H9 (cell line): ENCODE data around the gene UTP11. TPM values are rescaled to one million over a fixed set of nuclear protein-coding genes. Genes with fewer than 3 reads are reported as not detected.

ENCODE experiments used
- DNase-seq: peaks from one replicate; pipeline ENCODE4 v3.0.0-alpha.2; 2017
- H2AFZ ChIP-seq: one replicate; pipeline ENCODE4 v1.6.1; 2013; ENCODE audit warnings: mild to moderate bottlenecking, low read length, control low read depth, moderate library complexity
- H2AK5ac ChIP-seq: 2 replicates; pipeline ENCODE4 v1.6.1; 2013; ENCODE audit warnings: low read length, control low read depth, mixed read lengths; ENCODE audit not compliant: insufficient read length
- H2BK120ac ChIP-seq: one replicate; pipeline ENCODE4 v1.6.1; 2013; ENCODE audit warnings: low read depth, mild to moderate bottlenecking, low read length, control low read depth, inconsistent platforms; ENCODE audit not compliant: poor library complexity, severe bottlenecking
- H2BK12ac ChIP-seq: 2 replicates; pipeline ENCODE4 v1.6.1; 2013; ENCODE audit warnings: low read length, control low read depth, mixed read lengths, low read depth; ENCODE audit not compliant: insufficient read length
- H2BK15ac ChIP-seq: 2 replicates; pipeline ENCODE4 v1.6.1; 2013; ENCODE audit warnings: low read depth, low read length, control low read depth
- H2BK20ac ChIP-seq: one replicate; pipeline ENCODE4 v1.6.1; 2013; ENCODE audit warnings: low read depth, mild to moderate bottlenecking, low read length, control low read depth, inconsistent platforms; ENCODE audit not compliant: poor library complexity, severe bottlenecking
- H2BK5ac ChIP-seq: 2 replicates; pipeline ENCODE4 v1.6.1; 2013; ENCODE audit warnings: low read length, control low read depth, mixed read lengths; ENCODE audit not compliant: insufficient read length
- H3K14ac ChIP-seq: 2 replicates; pipeline ENCODE4 v1.6.1; 2013; ENCODE audit warnings: low read length, control low read depth; ENCODE audit not compliant: insufficient read depth
- H3K18ac ChIP-seq: 2 replicates; pipeline ENCODE4 v1.6.1; 2013; ENCODE audit warnings: low read depth, mild to moderate bottlenecking, mixed read lengths, low read length, control low read depth; ENCODE audit not compliant: insufficient read length
- H3K23ac ChIP-seq: 2 replicates; pipeline ENCODE4 v1.6.1; 2013; ENCODE audit warnings: low read length, control low read depth, mixed read lengths, low read depth; ENCODE audit not compliant: insufficient read length
- H3K23me2 ChIP-seq: 2 replicates; pipeline ENCODE4 v1.6.1; 2013; ENCODE audit warnings: low read depth, mild to moderate bottlenecking, mixed read lengths, low read length, control low read depth; ENCODE audit not compliant: insufficient read length, poor library complexity, severe bottlenecking
- H3K27ac ChIP-seq: 2 replicates; pipeline ENCODE4 v1.5.1; 2013; ENCODE audit warnings: low read length, control low read depth, mixed read lengths, low read depth; ENCODE audit not compliant: insufficient read length
- H3K27me3 ChIP-seq: 2 replicates; pipeline ENCODE4 v1.6.1; 2013; ENCODE audit warnings: low read length, control low read depth, inconsistent platforms; ENCODE audit not compliant: insufficient read depth
- H3K4ac ChIP-seq: 2 replicates; pipeline ENCODE4 v1.6.1; 2013; ENCODE audit warnings: low read depth, mild to moderate bottlenecking, control low read depth, inconsistent platforms, low read length, moderate library complexity
- H3K4me1 ChIP-seq: 2 replicates; pipeline ENCODE4 v1.6.1; 2013; ENCODE audit warnings: low read length, control low read depth, inconsistent platforms; ENCODE audit not compliant: insufficient read depth
- H3K4me2 ChIP-seq: 2 replicates; pipeline ENCODE4 v1.6.1; 2013; ENCODE audit warnings: low read length, control low read depth, mixed read lengths; ENCODE audit not compliant: insufficient read length, insufficient read depth
- H3K56ac ChIP-seq: 2 replicates; pipeline ENCODE4 v1.6.1; 2013; ENCODE audit warnings: low read depth, mild to moderate bottlenecking, mixed read lengths, low read length, control low read depth; ENCODE audit not compliant: insufficient read length
- H3K79me1 ChIP-seq: 2 replicates; pipeline ENCODE4 v1.6.1; 2013; ENCODE audit warnings: low read depth, mild to moderate bottlenecking, moderate library complexity, low read length, control low read depth, inconsistent platforms; ENCODE audit not compliant: insufficient read depth, poor library complexity, severe bottlenecking
- H3K79me2 ChIP-seq: 2 replicates; pipeline ENCODE4 v1.6.1; 2013; ENCODE audit warnings: low read length, control low read depth, inconsistent platforms; ENCODE audit not compliant: insufficient read depth
- H3K9ac ChIP-seq: 2 replicates; pipeline ENCODE4 v1.6.1; 2013; ENCODE audit warnings: low read length, control low read depth, mixed read lengths; ENCODE audit not compliant: insufficient read length; ENCODE audit errors: extremely low read depth
- H3K9me3 ChIP-seq: one replicate; pipeline ENCODE4 v1.6.1; 2013; ENCODE audit warnings: low read depth, low read length, inconsistent platforms; ENCODE audit not compliant: control insufficient read depth
- H3T11ph ChIP-seq: one replicate; pipeline ENCODE4 v1.6.1; 2013; ENCODE audit warnings: mild to moderate bottlenecking, low read length, control low read depth, inconsistent platforms
- H4K20me1 ChIP-seq: one replicate; pipeline ENCODE4 v1.6.1; 2013; ENCODE audit not compliant: control insufficient read depth, insufficient read length, insufficient read depth
- H4K5ac ChIP-seq: 2 replicates; pipeline ENCODE4 v1.6.1; 2013; ENCODE audit warnings: low read depth, mild to moderate bottlenecking, mixed read lengths, low read length, control low read depth; ENCODE audit not compliant: insufficient read length
- H4K8ac ChIP-seq: replicated peaks from 2 replicates; pipeline ENCODE4 v1.6.1; 2013; ENCODE audit warnings: low read length, control low read depth, mixed read lengths, low read depth; ENCODE audit not compliant: insufficient read length
- H4K91ac ChIP-seq: 2 replicates; pipeline ENCODE4 v1.6.1; 2013; ENCODE audit warnings: low read depth, mild to moderate bottlenecking, moderate library complexity, mixed read lengths, low read length, control low read depth; ENCODE audit not compliant: insufficient read length
- H3K27ac Mint-ChIP-seq, 3 experiments: 2 replicates in 2 of 3; 3 replicates in 1 of 3; pipeline ENCODE4 v1.8.0; 2020 to 2021; ENCODE audit warnings: mixed read lengths in 3 of 3, mild to moderate bottlenecking in 1 of 3, moderate library complexity in 1 of 3
- H3K27me3 Mint-ChIP-seq: 2 replicates; pipeline ENCODE4 v1.8.0; 2021; ENCODE audit warnings: low read depth, mild to moderate bottlenecking, moderate library complexity, mixed read lengths
- H3K36me3 Mint-ChIP-seq, 3 experiments: 2 replicates in 2 of 3; 3 replicates in 1 of 3; pipeline ENCODE4 v1.8.0; 2020 to 2021; ENCODE audit warnings: low read depth in 3 of 3, mixed read lengths in 3 of 3; ENCODE audit not compliant: insufficient read depth in 1 of 3
- H3K4me1 Mint-ChIP-seq, 2 experiments: 2 replicates each; pipeline ENCODE4 v1.8.0; 2020; ENCODE audit warnings: mixed read lengths in 2 of 2
- H3K4me3 Mint-ChIP-seq, 2 experiments: 2 replicates in 1 of 2; 3 replicates in 1 of 2; pipeline ENCODE4 v1.8.0; 2020 to 2021; ENCODE audit warnings: mild to moderate bottlenecking in 2 of 2, mixed read lengths in 2 of 2, moderate library complexity in 1 of 2
- H3K9me3 Mint-ChIP-seq, 2 experiments: 2 replicates in 1 of 2; 3 replicates in 1 of 2; pipeline ENCODE4 v1.8.0; 2020; ENCODE audit warnings: mild to moderate bottlenecking in 2 of 2, mixed read lengths in 2 of 2, moderate library complexity in 1 of 2
- WGBS: extraction: QIAGEN DNeasy Blood & Tissue Kit; methylation state at CpG from one replicate; pipeline ENCODE4 v1.1.7; 2013; ENCODE audit warnings: missing lambda C conversion rate, low lambda C conversion rate, mixed read lengths; ENCODE audit not compliant: insufficient read length; ENCODE audit errors: extremely low coverage; 5-methylcytosine and 5-hydroxymethylcytosine counted together
- total RNA-seq: library from RNA; stranded (reverse); gene quantifications from 2 replicates; pipeline ENCODE4 v1.2.1, GENCODE V29; 2021
- TF ChIP-seq, protein P1 (sequence below): fragments of 200-600 bp; sonication (generic); conservative IDR thresholded peaks from 3 replicates; pipeline ENCODE4 v1.8.0; 2021; ENCODE audit warnings: antibody characterized with exemption, mild to moderate bottlenecking

The UTP11 gene
- total RNA-seq, 1 experiment from 2014 or later: 63.1 TPM

- Mint-ChIP-seq H3K36me3 (peaks cover 73 to 92% (median 89%) of the 10 kb centered on the region in 3 experiments), H3K4me3 (no peak overlapping the region)
- no peak overlapping the region for H2BK120ac ChIP-seq
Observed at GRCh38 chr1:37978541-37978940, 34.0 kb upstream of the UTP11 start.

More at GRCh38 chr1:37978541-37978940, 34.0 kb upstream of the UTP11 start:
- Histone ChIP-seq H4K5ac (no peak overlapping the region), H2BK20ac (no peak overlapping the region), H3K79me2 (no peaks in the 10 kb centered on the region), H3K23me2 (no peaks in the 10 kb centered on the region), H3K27me3 (no peaks in the 10 kb centered on the region), H3K18ac (no peak overlapping the region), H3K56ac (no peak overlapping the region), H2BK5ac (no peak overlapping the region), H3K9ac (no peak overlapping the region), H3K79me1 (no peaks in the 10 kb centered on the region), H2BK12ac (no peak overlapping the region), H3K9me3 (no peaks in the 10 kb centered on the region), H3K27ac (no peak overlapping the region), H3K4me1 (no peaks in the 10 kb centered on the region), H2AK5ac (no peak overlapping the region), H4K91ac (no peak overlapping the region), H3T11ph (no peak overlapping the region), H3K4me2 (no peak overlapping the region), H2AFZ (no peak overlapping the region), H3K14ac (no peak overlapping the region), H4K20me1 (no peaks in the 10 kb centered on the region), H3K4ac (no peak overlapping the region), H3K23ac (no peak overlapping the region), H4K8ac (no peak overlapping the region), H2BK15ac (no peak overlapping the region)
- DNase-seq: no peak
- Mint-ChIP-seq H3K27me3 (no peaks in the 10 kb centered on the region), H3K9me3 (peaks cover 0 to 5% of the 10 kb centered on the region in 2 experiments; a peak in 2 of 5 replicates), H3K27ac (0 out of 7 replicates have a peak overlapping the region, but pooled peaks of 1 of the 3 experiments have one; percentile 23), H3K4me1 (no peaks in the 10 kb centered on the region)
- TF ChIP-seq, protein P1, sequence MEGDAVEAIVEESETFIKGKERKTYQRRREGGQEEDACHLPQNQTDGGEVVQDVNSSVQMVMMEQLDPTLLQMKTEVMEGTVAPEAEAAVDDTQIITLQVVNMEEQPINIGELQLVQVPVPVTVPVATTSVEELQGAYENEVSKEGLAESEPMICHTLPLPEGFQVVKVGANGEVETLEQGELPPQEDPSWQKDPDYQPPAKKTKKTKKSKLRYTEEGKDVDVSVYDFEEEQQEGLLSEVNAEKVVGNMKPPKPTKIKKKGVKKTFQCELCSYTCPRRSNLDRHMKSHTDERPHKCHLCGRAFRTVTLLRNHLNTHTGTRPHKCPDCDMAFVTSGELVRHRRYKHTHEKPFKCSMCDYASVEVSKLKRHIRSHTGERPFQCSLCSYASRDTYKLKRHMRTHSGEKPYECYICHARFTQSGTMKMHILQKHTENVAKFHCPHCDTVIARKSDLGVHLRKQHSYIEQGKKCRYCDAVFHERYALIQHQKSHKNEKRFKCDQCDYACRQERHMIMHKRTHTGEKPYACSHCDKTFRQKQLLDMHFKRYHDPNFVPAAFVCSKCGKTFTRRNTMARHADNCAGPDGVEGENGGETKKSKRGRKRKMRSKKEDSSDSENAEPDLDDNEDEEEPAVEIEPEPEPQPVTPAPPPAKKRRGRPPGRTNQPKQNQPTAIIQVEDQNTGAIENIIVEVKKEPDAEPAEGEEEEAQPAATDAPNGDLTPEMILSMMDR: no peak
- WGBS: no CpG with 5 or more reads among the region's 4 CpGs
